HL-60 (cell line): ENCODE data around the gene OOEP.

ENCODE experiments used
- CTCF ChIP-seq: IDR thresholded peaks from one replicate; pipeline ENCODE4 v1.5.1; 2011; ENCODE audit warnings: low read length, control low read depth, inconsistent platforms; ENCODE audit not compliant: insufficient read depth
- POLR2AphosphoS5 ChIP-seq: IDR thresholded peaks from 2 replicates; pipeline ENCODE4 v1.6.1; 2012; ENCODE audit warnings: low read depth
- REST ChIP-seq: IDR thresholded peaks from 2 replicates; pipeline ENCODE4 v1.6.1; 2012; ENCODE audit warnings: low read depth; ENCODE audit not compliant: insufficient replicate concordance

GRCh38 chr6:73369157-73369556 is 540 bp downstream of the OOEP start:
- no peak for TF ChIP-seq CTCF
- TF ChIP-seq POLR2AphosphoS5, result no peak
- no peak for TF ChIP-seq REST
